ENCODE measurements around the gene CCDC157.

CCDC157 gene

DNA sequence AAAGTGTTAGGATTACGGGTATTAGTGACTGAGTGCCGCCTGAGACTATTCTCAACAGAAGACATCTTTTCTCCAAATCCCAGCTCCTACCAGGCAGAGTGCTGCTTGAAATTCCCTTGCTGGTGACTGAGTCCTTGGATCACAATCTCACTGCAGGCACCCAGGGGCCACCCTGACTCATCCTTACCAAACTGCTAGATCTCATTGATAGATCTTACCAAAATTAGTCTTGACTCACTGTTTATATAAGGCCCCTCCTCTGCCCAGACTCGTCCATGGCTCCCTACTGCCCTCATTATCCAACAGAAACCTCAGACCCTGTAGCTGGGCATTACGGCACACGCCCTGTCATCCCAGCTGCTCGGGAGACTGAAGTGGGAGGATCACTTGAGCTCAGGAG is 44.8 kb upstream of the CCDC157 start:
- H3K36me3 ChIP-seq (ENCODE audit: insufficient read depth, insufficient read length, low read length) = peaks cover 3% of the 10 kb centered on the region
- H3K27me3 ChIP-seq (ENCODE audit: insufficient read depth, insufficient read length) = no peaks in the 10 kb centered on the region
- peaks cover 9% of the 10 kb centered on the region for H3K4me1 ChIP-seq (ENCODE audit: insufficient read depth, insufficient read length)
- H3K9me3 ChIP-seq (ENCODE audit: insufficient read depth, low read length) = no peaks in the 10 kb centered on the region
- no peak overlapping the region for H3K9ac ChIP-seq (ENCODE audit: insufficient read length, low read depth)
- TF ChIP-seq YY1 (IDR thresholded peaks at IDR 0.05; ENCODE audit: insufficient read depth, insufficient read length) = no peak
- TF ChIP-seq ZNF274 (IDR thresholded peaks at IDR 0.05; ENCODE audit: low read depth, low read length) = no peak
- TF ChIP-seq SUZ12 (IDR thresholded peaks at IDR 0.05; ENCODE audit: extremely low read depth, insufficient read depth, insufficient read length) = no peak
- H3K4me3 ChIP-seq (ENCODE audit: insufficient read length, low read depth) = no peak overlapping the region
- no peak for DNase-seq (ENCODE audit: low read depth, low spot score)

DNA sequence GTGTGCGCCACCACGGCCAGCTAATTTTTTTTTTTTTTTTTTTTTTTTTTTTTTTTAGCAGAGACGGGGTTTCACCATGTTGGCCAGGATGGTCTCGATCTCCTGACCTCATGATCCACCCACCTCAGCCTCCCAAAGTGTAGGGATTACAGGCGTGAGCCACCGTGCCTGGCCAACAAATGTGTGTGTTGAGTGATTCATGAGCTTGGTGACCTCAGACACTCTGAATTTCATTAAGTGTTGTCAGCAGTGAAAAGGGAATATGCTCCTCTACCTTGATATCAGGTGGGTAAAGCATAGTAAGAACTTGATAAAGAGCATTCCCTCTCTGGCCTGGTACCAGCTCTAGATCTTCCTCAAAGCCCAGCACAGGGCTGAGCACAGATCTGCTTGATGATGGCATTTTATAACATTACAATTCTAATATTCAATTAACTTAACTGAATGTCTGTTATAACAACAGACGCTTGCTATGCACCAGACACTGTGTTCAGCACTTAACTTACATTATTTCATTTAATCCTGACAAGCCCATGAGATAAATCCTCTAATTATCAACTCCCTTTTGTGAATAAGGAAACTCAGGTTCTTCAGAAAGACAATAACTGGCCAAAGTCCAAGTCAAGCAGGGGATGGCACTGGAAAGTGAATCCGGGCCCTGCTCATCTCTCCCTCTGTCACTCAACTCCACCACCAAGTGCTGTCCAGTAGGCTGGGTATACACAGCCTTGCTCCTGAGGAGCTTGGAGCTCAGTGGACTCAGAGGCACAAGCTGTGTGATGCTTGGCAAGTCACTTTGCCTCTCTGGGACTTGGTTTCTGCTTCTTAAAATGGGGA is 43.1 kb upstream of the CCDC157 start:
- H3K4me3 ChIP-seq (ENCODE audit: insufficient read length, low read depth) = no peak overlapping the region
- H3K4me1 ChIP-seq (ENCODE audit: insufficient read depth, insufficient read length) = peaks cover 12% of the 10 kb centered on the region
- H3K9me3 ChIP-seq (ENCODE audit: insufficient read depth, low read length) = no peaks in the 10 kb centered on the region
- no peaks in the 10 kb centered on the region for H3K27me3 ChIP-seq (ENCODE audit: insufficient read depth, insufficient read length)
- no peak overlapping the region for H3K9ac ChIP-seq (ENCODE audit: insufficient read length, low read depth)
- TF ChIP-seq SUZ12 (IDR thresholded peaks at IDR 0.05; ENCODE audit: extremely low read depth, insufficient read depth, insufficient read length) (no peak), ZNF274 (IDR thresholded peaks at IDR 0.05; ENCODE audit: low read depth, low read length) (no peak), YY1 (IDR thresholded peaks at IDR 0.05; ENCODE audit: insufficient read depth, insufficient read length) (no peak)
- peaks cover 3% of the 10 kb centered on the region for H3K36me3 ChIP-seq (ENCODE audit: insufficient read depth, insufficient read length, low read length)
- no peak for DNase-seq (ENCODE audit: low read depth, low spot score)

DNA sequence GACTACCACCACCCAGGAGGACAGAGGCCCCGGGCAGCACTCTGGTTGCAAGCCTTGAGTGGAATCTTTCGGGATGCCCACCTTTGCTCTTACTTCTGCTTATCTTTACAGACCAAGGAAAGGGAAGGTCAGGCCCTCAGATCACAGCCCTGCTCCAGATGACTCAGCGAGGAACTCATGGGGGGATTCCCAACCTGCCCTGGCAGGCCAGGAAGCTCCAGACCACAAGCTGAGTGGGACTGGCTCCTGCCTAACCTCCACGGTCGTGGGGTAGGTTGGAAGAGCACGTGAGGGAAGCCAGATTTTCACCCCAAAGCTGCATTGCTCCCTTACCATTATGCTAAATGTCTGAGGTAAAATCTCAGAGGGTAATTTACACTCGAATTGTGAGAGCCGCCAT is 41.9 kb upstream of the CCDC157 start:
- no peak for TF ChIP-seq ZNF274 (IDR thresholded peaks at IDR 0.05; ENCODE audit: low read depth, low read length)
- TF ChIP-seq SUZ12 (IDR thresholded peaks at IDR 0.05; ENCODE audit: extremely low read depth, insufficient read depth, insufficient read length) = no peak
- no peak for TF ChIP-seq YY1 (IDR thresholded peaks at IDR 0.05; ENCODE audit: insufficient read depth, insufficient read length)
- Histone ChIP-seq H3K36me3 (ENCODE audit: insufficient read depth, insufficient read length, low read length) (peaks cover 3% of the 10 kb centered on the region), H3K4me3 (ENCODE audit: insufficient read length, low read depth) (no peak overlapping the region), H3K9me3 (ENCODE audit: insufficient read depth, low read length) (no peaks in the 10 kb centered on the region), H3K4me1 (ENCODE audit: insufficient read depth, insufficient read length) (peaks cover 12% of the 10 kb centered on the region), H3K9ac (ENCODE audit: insufficient read length, low read depth) (no peak overlapping the region), H3K27me3 (ENCODE audit: insufficient read depth, insufficient read length) (no peaks in the 10 kb centered on the region)
- DNase-seq (ENCODE audit: low read depth, low spot score) = no peak

DNA sequence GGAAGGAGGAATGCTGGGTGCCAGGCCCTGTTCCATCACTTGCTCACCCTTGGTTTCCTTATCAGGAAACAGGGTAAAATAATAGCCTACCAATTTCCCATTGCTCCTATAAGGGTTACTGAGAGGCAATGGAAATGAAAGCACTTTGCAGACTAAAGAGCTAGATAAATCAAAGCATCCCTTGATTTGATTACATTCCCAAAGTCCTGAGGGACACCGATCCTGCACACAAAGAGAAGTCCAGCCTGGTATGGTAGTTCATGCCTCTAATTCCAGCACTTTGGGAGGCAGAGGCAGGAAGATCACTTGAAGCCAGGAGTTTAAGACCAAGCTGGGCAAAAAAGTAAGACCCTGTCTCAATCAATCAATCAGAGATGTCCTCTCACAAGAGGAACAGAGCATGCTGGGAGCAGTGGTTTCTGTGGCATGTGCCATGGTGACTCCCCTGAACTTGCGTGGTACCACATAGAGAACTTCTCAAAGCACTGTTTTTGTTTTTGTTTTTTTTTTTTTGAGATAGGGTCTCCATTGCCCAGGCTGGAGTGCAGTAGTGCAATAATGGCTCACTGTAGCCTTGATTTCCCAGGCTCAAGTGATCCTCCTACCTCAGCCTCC is 40.7 kb upstream of the CCDC157 start:
- Histone ChIP-seq H3K9ac (ENCODE audit: insufficient read length, low read depth) (no peak overlapping the region), H3K4me1 (ENCODE audit: insufficient read depth, insufficient read length) (peaks cover 5% of the 10 kb centered on the region), H3K9me3 (ENCODE audit: insufficient read depth, low read length) (no peaks in the 10 kb centered on the region), H3K4me3 (ENCODE audit: insufficient read length, low read depth) (no peak overlapping the region), H3K36me3 (ENCODE audit: insufficient read depth, insufficient read length, low read length) (peaks cover 8% of the 10 kb centered on the region), H3K27me3 (ENCODE audit: insufficient read depth, insufficient read length) (no peaks in the 10 kb centered on the region)
- TF ChIP-seq YY1 (IDR thresholded peaks at IDR 0.05; ENCODE audit: insufficient read depth, insufficient read length) (no peak), ZNF274 (IDR thresholded peaks at IDR 0.05; ENCODE audit: low read depth, low read length) (no peak), SUZ12 (IDR thresholded peaks at IDR 0.05; ENCODE audit: extremely low read depth, insufficient read depth, insufficient read length) (no peak)
- no peak for DNase-seq (ENCODE audit: low read depth, low spot score)

DNA sequence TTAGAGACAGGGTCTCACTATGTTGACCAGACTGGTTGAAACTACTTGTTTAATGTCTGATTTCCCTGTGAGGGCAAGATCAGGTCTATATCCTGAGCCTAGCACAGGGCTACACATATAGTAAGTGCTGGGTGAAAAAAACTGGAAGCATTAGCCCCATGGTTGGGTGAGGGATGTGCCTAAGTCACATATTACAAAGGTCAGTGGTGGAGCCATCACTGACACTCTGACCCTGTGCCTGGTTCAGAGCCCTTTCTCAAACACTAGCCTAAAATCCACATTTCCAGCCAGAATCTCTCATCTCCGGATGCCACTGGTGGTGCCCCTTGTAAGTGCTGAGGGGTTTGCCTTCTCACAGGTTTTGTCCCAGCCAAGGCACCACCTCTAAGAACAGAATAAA is 39.0 kb upstream of the CCDC157 start:
- TF ChIP-seq YY1 (IDR thresholded peaks at IDR 0.05; ENCODE audit: insufficient read depth, insufficient read length) (no peak), ZNF274 (IDR thresholded peaks at IDR 0.05; ENCODE audit: low read depth, low read length) (no peak), SUZ12 (IDR thresholded peaks at IDR 0.05; ENCODE audit: extremely low read depth, insufficient read depth, insufficient read length) (no peak)

DNA sequence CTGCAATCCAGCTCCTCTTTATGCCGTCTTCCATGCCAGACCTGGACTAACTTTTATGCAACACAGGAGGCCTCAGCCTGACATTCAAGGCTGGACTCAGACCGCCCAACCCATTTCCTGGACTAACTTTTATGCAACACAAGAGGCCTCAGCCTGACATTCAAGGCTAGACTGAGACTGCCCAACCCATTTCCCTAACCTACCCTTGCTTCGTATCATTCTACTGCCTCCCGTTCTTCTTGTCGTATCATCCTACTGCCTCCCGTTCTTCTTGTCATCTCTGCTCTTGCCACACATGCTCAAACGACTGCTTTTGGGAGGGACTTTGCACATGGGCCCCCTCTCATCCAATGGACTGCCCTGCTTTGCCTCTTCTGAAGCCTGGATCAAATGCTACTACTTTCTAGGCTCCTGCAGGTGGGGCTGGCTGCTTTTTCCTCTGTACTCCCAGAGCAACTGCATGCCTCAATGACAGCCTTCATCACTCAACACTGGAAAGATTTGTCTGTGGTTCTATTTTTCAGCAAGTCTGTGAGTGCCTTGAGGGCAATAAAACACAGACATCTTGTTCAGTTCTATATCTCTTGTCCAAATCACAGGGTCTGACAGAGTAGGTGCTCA is 37.9 kb upstream of the CCDC157 start:
- Histone ChIP-seq H3K27me3 (ENCODE audit: insufficient read depth, insufficient read length) (no peaks in the 10 kb centered on the region), H3K9me3 (ENCODE audit: insufficient read depth, low read length) (no peaks in the 10 kb centered on the region), H3K9ac (ENCODE audit: insufficient read length, low read depth) (no peak overlapping the region), H3K4me3 (ENCODE audit: insufficient read length, low read depth) (no peak overlapping the region), H3K4me1 (ENCODE audit: insufficient read depth, insufficient read length) (peaks cover 5% of the 10 kb centered on the region), H3K36me3 (ENCODE audit: insufficient read depth, insufficient read length, low read length) (peaks cover 18% of the 10 kb centered on the region)
- no peak for TF ChIP-seq YY1 (IDR thresholded peaks at IDR 0.05; ENCODE audit: insufficient read depth, insufficient read length)
- DNase-seq (ENCODE audit: low read depth, low spot score) = no peak

More for the DNA sequence above, 39.0 kb upstream of the CCDC157 start:
- Histone ChIP-seq H3K4me1 (ENCODE audit: insufficient read depth, insufficient read length) (peaks cover 5% of the 10 kb centered on the region), H3K9ac (ENCODE audit: insufficient read length, low read depth) (no peak overlapping the region), H3K9me3 (ENCODE audit: insufficient read depth, low read length) (no peaks in the 10 kb centered on the region), H3K4me3 (ENCODE audit: insufficient read length, low read depth) (no peak overlapping the region), H3K36me3 (ENCODE audit: insufficient read depth, insufficient read length, low read length) (peaks cover 15% of the 10 kb centered on the region), H3K27me3 (ENCODE audit: insufficient read depth, insufficient read length) (no peaks in the 10 kb centered on the region)
- DNase-seq (ENCODE audit: low read depth, low spot score) = no peak

DNA sequence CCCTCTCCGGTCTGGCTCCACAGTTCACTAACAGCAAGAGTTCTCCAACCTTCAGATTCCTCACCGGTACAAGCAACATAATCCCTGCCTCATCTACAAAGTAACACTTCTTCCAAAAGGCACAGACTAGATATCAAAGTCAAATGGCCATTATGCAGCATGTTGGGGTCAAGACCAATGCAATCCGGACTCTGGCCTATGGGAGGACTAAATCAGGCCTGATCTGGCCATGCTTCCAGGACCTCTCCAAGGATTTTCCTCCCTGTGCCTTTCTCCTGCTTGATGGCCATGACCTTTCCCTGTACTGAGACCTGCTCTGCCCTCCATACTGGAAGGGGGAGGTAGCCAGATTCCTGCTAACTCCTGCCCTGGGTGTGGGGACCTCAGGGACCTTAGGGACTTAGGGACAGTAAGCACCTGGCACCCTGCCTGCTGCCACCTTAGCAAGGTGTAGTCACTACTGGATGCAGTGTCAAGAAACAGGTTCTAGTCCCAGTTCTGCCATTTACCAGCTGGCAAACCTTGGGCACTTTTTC is 36.7 kb upstream of the CCDC157 start:
- H3K9ac ChIP-seq (ENCODE audit: insufficient read length, low read depth) = no peak overlapping the region
- TF ChIP-seq ZNF274 (IDR thresholded peaks at IDR 0.05; ENCODE audit: low read depth, low read length) = no peak
- TF ChIP-seq YY1 (IDR thresholded peaks at IDR 0.05; ENCODE audit: insufficient read depth, insufficient read length) = no peak
- no peak for TF ChIP-seq SUZ12 (IDR thresholded peaks at IDR 0.05; ENCODE audit: extremely low read depth, insufficient read depth, insufficient read length)
- H3K36me3 ChIP-seq (ENCODE audit: insufficient read depth, insufficient read length, low read length) = peaks cover 18% of the 10 kb centered on the region
- H3K4me3 ChIP-seq (ENCODE audit: insufficient read length, low read depth) = no peak overlapping the region
- no peak for DNase-seq (ENCODE audit: low read depth, low spot score)
- no peaks in the 10 kb centered on the region for H3K27me3 ChIP-seq (ENCODE audit: insufficient read depth, insufficient read length)
- H3K9me3 ChIP-seq (ENCODE audit: insufficient read depth, low read length) = no peaks in the 10 kb centered on the region
- H3K4me1 ChIP-seq (ENCODE audit: insufficient read depth, insufficient read length) = peaks cover 3% of the 10 kb centered on the region
